ENCODE data around the gene NREP.
"Not testable (repeated sequence)": the region's sequence is repeated elsewhere in the genome, so short reads cannot be mapped to it uniquely, and the experiment has no call there.

NREP gene

DNA sequence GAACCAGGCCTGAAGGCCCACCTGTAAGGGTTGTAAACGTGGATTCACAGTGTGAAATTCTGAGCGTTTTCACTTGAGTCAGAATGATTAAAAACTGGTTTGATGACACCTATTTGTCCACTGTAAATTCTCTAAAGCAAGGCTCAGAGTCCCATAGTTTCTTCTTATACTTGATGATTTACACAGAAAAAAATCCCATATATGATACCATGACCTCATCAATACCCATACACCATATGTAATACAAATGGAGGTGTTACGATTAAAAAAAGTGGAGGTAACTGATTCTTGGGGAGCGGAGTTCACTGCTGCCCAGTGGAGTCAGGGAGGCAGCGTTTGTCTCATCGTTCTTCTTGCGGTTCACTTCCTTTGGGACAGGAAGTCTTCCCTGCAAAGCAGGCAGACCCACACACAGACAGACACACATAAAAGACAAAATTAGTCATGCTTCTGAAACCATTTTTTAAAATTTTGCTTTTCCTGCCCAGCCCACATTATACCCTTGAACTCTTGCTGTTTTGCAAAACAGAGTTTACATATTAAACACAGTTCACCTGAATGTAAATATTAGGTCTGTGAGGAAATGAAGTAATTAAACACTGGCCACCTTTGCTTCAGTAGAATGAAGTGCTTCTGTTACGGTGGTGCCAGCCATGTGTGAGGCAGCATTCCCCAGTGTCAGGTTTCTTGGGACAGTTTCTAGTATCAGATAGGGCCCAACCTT, 26.2 kb downstream of the NREP start:
- H3K27ac ChIP-seq = no peak overlapping the region
- no peak for DNase-seq (ENCODE audit: low spot score)

DNA sequence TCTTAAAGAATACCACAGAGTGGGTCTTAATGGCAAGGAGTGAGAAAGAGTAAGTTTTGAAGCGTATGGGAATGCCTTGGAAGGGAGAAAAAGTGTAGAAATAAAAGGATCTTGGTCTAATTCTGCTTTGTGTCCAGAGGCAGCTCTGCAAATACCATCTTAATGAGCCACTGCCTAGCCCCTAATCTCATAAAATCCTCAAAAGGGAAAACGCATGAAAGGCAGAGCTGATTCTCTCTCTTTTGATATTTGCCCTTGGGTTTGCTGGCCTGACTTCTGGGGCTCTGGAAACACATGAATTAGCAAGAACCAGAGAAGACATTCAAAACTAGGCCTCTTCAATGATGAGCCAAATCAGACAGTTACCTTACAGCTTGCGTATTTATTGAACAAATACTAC, 28.1 kb downstream of the NREP start:
- no peak overlapping the region for H3K27ac ChIP-seq
- CTCF ChIA-PET = interaction anchor here (0.6 kb wide), 1 partner anchor 25 kb away, joined by 3 read pairs; no protein-coding TSS in a partner anchor
- POLR2A ChIA-PET (ENCODE audit: low non-redundant PET) = no interaction called here
- TF ChIP-seq, protein P1, sequence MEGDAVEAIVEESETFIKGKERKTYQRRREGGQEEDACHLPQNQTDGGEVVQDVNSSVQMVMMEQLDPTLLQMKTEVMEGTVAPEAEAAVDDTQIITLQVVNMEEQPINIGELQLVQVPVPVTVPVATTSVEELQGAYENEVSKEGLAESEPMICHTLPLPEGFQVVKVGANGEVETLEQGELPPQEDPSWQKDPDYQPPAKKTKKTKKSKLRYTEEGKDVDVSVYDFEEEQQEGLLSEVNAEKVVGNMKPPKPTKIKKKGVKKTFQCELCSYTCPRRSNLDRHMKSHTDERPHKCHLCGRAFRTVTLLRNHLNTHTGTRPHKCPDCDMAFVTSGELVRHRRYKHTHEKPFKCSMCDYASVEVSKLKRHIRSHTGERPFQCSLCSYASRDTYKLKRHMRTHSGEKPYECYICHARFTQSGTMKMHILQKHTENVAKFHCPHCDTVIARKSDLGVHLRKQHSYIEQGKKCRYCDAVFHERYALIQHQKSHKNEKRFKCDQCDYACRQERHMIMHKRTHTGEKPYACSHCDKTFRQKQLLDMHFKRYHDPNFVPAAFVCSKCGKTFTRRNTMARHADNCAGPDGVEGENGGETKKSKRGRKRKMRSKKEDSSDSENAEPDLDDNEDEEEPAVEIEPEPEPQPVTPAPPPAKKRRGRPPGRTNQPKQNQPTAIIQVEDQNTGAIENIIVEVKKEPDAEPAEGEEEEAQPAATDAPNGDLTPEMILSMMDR (conservative IDR thresholded peaks at IDR 0.05; ENCODE audit: low read depth) = no peak
- DNase-seq (ENCODE audit: low spot score) = no peak

More for the DNA sequence above, 26.2 kb downstream of the NREP start:
- ChIA-PET CTCF (interaction anchor here (0.6 to 0.7 kb wide), 3 partner anchors 30 to 263 kb away, joined by 3 to 4 read pairs (median 3); no protein-coding TSS in a partner anchor), POLR2A (ENCODE audit: low non-redundant PET) (no interaction called here)
- TF ChIP-seq, protein P1 (conservative IDR thresholded peaks at IDR 0.05; ENCODE audit: low read depth) = no peak

DNA sequence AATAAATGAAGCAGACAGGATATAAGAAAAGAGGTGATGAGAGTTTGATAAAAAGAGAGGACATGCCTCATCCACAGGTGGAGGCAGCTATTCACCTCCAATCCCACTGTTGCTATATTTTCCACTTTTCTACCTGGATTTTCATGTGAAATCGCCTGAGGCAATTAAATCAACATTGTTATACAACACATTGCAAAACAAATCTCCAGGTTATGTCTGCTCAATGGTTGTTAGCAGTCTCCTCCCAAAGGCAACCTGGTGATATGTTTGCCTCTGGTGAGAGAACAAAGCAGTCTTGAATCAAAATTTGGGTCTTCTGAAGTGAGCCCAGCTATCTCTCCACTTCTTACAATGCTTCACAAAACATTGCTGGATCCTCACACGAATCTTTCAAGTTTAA, 30.0 kb downstream of the NREP start:
- DNase-seq (ENCODE audit: low spot score) = no peak
- ChIA-PET CTCF (no interaction called here), POLR2A (ENCODE audit: low non-redundant PET) (interaction anchor here (0.6 kb wide), 1 partner anchor 32 kb away, joined by 3 read pairs; no protein-coding TSS in a partner anchor)
- TF ChIP-seq, protein P1 (conservative IDR thresholded peaks at IDR 0.05; ENCODE audit: low read depth) = no peak
- H3K27ac ChIP-seq = no peak overlapping the region

DNA sequence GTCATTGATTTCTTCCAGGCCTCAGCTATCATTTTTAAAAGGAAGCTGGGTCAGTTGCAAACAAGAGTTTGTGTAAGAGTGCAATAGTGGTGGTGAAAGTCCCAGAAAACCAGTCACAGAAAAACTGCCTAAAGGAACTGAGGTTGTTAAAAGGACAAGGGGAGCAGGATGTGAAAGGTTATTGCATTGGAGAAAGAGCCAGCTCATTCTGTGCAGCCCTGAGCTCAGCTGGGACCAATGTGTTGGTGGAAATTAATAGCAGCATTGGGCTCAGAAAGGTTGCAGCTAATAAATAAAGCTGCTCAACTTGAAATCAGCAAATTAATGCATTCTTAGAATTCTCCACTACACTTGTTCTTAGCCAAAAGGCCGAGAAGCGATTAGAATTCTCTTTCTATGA, 34.9 kb downstream of the NREP start:
- no peak overlapping the region for H3K27ac ChIP-seq
- TF ChIP-seq, protein P1 (conservative IDR thresholded peaks at IDR 0.05; ENCODE audit: low read depth) = no peak
- ChIA-PET POLR2A (ENCODE audit: low non-redundant PET) (no interaction called here), CTCF (no interaction called here)
- DNase-seq (ENCODE audit: low spot score) = no peak

DNA sequence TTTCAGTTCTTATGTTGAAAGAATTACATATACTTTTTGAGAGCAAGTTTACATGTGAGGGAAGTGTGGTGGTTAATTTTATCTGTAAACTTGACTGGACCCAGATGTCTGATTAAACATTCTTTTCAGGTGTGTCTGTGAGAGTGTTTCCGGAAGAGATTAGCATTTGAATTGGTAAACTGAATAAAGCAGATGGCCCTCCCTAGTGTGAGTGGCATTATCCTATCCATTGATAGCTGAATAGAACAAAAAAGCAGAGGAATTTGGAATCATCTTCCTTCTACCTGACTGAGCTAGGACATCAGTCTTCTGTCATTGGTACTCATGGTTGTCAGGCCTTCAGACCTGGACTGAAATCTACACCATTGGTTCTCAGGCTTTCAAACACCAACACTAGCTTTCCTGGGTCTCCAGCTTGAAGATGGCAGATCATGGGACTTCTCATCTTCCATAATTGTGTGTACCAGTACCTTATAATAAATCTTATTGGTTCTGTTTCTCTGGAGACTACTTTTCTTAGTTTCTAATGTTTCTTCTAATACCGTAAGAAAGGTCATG, 36.6 kb downstream of the NREP start:
- POLR2A ChIA-PET (ENCODE audit: low non-redundant PET) = no interaction called here
- CTCF ChIA-PET = interaction anchor here (0.7 kb wide), 1 partner anchor 223 kb away, joined by 3 read pairs; no protein-coding TSS in a partner anchor
- H3K27ac ChIP-seq = no peak overlapping the region
- TF ChIP-seq, protein P1 (conservative IDR thresholded peaks at IDR 0.05; ENCODE audit: low read depth) = no peak
- no peak for DNase-seq (ENCODE audit: low spot score)

DNA sequence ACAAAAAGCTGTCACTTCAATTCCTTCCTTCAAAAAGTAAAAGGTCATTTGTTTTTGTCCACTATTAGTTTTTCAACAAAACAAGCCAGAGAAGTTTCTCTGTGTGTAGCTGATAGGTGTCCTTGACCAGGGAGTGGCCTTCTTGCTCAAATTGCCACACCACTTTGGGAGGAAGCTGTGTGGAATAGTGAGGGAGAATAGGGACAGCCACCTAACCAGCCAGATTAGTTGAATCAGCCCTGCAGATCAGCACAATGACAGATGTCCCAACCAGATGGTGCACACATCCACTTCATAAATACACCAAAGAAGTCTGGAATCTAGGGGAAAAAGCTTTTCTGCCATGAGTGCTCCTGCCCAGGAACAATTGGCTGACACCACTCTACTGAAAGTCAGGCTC, 37.2 kb downstream of the NREP start:
- ChIA-PET POLR2A (ENCODE audit: low non-redundant PET) (no interaction called here), CTCF (no interaction called here)
- TF ChIP-seq, protein P1 (conservative IDR thresholded peaks at IDR 0.05; ENCODE audit: low read depth) = no peak
- no peak for DNase-seq (ENCODE audit: low spot score)
- no peak overlapping the region for H3K27ac ChIP-seq

DNA sequence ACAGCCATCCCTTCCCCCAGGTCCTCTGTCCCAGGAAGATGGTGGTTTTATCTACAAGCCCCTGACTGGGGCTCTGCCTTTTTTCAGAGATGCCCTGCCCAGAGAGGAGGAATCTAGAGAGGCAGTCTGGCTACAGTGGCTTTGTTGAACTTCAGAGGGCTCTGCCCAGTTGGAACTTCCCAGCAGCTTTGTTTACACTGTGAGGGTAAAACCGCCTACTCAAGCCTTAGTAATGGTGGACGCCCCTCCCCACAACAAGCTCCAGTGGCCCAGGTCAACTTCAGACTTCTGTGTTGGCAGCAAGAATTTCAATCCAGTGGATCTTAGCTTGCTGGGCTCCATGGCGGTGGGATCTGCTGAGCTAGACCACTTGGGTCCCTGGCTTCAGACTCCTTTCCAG, 40.2 kb downstream of the NREP start:
- H3K27ac ChIP-seq; DNase-seq (ENCODE audit: low spot score); POLR2A ChIA-PET (ENCODE audit: low non-redundant PET): not testable (repeated sequence)
- CTCF ChIA-PET = interaction anchor here (0.6 kb wide), 1 partner anchor 328 kb away, joined by 3 read pairs; no protein-coding TSS in a partner anchor

All from RWPE1 (cell line).